GM18858 (cell line): ENCODE measurements around the gene CLIC5.

Source experiments
- ATAC-seq: cut with Tn5 transposase; IDR thresholded peaks from one replicate; pipeline ENCODE4 v1.9.1; 2021; ENCODE audit not compliant: unreplicated experiment

The CLIC5 gene

DNA sequence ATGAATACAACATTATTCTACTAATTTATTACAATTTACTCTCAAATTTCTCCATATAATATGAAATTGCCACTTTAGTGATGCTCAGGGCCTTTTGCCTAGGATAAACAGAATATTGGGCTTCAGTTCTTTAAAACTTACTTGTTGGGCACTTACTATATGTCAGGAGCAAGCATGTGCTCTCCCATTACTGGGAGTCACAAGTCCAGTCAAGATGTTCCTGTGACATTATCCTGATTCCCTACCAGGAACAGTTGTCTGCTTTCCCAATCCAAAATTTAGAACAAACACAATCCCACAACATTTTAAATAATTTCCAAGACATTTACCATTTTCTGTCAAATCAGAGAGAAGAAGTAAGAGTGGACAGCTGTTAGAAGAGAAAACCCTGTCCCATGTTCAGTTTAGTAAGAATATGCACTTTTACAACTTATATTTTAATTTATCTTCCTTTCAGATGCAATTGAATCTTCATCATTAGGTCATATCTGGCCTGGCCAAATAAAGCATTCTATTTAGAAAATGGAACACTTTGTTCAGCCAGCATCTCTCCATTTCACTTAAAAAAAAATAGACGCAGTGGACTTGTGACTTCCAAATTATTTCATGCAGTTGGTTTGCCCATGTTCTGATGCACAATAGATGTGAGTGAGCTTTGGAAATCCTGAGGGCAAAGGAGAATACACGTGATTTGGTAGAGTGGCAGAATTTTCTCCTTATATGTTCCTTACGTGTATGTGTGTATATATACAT, 159.8 kb downstream of the CLIC5 start:
- no peak for ATAC-seq

DNA sequence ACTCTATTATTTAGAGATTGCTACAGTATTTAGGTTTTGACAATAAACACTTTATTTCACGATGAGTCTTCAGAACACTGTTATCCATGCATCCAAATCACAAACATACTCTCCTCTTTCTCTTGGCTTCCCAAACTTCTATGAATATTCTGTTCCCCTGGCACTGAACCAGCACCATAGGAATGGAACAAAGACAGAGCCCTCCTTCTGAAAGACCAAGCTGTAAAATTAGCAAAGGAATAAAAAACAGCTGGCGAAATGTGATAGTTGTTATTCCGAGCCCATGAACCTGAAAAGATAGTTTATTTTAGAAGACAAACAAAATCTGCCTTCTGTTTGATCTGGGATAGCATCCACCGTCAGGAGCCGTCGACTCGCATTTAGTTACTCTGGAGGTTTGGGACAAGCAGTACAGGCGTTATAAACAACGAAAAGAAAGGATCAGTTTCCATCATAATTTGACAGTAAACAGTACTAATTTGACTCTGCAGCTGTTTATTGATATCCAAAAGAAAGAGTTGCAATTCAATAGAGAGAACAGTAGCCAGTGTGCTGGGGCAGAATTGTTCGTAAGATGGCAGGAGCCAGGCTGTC, 161.4 kb downstream of the CLIC5 start:
- no peak for ATAC-seq

DNA sequence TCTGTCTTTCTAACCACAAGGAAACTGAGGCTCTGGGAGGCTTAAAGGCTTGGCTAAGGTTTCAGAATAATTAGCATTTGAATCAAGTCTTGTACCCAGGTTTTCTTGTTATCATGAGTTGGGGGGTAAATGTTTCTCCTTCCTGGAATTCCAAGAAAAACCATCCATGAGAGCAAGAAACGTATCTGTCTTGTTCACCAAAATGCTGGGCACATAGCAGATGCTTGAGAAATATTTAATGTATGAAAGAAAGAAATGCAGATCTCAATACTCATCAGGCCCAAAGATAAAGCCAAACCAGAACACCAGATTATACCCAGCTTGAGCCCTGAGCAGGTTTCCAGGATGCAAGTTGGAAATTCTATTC, 164.6 kb downstream of the CLIC5 start:
- no peak for ATAC-seq

DNA sequence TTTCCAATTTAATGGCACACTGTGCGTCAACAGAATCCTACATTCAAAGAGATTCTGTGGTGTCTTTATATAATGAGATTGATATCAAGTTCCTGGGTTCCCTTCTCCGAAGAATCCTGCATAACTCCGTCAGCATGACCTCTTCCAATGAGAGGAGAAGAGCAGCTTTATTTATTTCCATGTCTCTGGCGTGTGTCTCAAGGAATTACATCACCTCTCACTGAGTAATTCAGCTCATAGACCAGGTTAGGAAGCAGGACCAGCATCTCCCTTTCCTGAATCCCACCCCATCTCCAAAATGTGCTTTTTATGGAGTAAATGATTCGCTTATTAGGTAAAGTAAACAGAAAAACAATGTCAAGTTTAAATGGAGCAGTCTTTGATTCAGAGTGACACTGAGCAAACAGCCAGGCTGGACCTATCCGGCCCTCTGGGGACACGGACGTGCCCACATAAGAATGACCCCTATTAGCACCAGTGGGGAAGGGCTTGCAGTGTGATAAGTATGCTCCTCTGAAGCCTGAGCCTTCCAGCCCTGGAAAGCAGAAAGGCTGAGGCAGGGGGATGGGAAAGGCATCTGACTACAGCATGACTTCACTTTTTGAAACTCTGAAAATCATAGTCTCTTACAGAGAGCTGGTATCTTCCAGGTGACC, 165.2 kb downstream of the CLIC5 start:
- ATAC-seq = no peak

DNA sequence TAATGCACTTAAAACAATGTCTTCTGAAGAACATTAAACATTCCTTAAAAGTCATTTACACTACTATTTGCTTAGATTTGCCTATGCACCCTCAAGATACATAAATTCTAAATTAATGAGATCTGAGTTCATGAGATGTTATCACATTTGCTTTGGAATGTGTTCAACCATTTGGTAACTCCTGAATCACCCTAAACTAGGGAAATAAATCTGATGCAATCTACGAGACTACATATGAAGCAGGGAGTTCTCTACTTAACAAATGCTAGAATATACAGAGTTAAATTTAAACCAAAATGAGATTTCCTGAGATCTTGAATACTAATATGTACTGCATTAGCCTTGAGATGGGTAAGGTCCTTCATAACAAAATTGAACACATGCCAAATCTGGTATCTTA, 170.1 kb downstream of the CLIC5 start:
- no peak for ATAC-seq

DNA sequence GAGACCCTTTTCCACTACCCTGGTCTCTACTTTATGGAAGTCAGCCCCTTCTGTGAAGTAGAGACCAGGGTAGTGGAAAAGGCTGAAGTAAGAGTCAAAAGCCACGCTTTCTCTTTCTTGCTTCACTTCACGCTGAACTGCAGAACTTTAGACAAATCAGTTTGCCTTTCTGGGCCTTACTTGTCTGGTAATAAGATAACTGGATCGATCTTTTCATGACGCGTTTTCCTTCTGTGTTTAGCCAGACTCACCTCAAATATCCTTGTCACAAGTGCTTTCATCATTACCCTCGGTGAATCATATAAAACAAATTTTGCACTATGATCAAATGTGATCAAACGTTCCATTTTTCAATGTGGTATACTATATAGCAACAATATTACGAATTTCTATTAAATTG, 170.7 kb downstream of the CLIC5 start:
- ATAC-seq = no peak

DNA sequence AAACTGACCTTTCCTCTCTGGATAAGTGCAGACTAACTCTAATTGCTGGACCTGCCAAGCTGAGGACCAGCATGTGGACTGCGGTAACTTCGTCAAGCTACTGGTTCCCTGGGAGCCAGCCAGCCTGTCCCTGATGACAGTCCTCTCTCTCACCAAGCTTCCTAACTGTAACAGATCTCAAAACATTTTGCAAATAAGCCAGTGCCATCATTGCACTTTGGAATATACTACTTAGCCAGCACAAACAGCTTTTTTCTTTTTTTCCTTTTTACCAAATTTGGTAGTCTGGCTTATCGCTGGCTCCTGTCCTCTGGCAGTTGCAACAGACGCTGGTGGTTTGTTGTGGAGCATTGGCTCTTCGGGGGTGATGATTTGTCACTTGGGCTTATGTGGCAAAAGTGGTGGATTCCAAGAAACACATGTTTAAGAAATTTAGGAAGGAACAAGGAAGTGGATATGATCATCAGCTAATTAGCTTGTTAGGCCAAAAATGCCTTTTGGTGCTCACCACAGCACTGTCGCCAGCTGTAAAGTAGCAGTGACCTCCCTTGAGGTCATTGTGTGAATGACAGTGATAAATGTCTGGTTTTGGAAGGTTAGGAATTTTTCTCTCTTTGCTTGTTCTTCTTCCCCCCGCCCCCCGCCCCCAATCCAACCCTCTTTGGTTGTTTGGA, 171.7 kb downstream of the CLIC5 start:
- no peak for ATAC-seq

DNA sequence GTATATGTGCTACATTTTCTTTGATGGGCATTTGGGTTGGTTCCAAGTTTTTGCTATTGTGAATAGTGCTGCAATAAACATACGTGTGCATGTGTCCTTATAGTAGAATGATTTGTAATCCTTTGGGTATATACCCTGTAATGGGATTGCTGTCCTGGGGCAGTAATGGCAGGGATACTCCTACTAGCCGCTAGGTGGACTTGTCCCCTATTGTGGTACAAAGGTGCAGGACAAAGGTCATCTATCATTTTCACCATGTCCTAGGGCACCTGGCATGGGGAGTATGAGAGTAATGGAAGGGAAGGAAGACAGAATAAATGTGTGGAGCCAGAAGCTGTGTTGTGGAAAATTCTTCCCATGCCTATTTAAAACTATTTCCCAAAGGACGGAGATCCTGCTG, 174.6 kb downstream of the CLIC5 start:
- ATAC-seq = no peak

DNA sequence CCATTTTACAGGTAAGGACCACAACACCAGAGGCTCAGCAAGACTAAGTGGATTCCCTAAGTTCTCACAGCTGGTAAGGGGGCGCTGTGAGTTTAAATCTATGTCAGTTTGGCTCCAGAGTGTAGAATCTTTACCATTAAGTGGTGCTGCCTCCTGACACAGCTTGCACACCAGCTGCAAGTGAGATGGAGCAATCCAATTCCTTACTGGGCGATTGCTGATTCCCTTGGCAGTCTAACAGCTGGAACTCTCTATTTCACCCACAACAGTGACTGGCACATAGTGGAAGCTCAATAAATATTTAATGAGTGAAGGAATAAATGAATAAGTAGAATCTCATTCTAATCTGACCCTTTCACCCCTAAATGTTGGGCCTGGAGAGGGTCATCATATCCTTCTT, 176.7 kb downstream of the CLIC5 start:
- ATAC-seq = no peak

DNA sequence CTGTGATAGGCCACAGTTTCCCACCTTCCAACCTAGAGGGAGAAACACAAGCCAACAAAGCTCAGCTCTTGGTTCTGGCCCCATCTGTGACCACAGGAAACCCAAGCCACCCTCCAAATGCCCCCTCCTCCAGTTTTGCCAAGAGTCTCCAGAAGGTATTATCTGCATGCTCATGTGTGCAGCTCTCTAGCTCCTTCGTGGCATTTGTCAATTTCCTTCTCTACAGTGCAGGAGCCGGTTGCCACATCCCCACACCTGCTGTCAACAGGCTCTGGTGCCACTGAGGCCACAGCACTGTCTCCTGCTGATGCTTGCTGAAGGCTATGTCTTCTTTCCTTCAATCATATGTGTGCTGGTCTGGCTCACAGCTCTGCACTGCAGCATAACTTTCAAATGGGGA, 177.2 kb downstream of the CLIC5 start:
- ATAC-seq = no peak

DNA sequence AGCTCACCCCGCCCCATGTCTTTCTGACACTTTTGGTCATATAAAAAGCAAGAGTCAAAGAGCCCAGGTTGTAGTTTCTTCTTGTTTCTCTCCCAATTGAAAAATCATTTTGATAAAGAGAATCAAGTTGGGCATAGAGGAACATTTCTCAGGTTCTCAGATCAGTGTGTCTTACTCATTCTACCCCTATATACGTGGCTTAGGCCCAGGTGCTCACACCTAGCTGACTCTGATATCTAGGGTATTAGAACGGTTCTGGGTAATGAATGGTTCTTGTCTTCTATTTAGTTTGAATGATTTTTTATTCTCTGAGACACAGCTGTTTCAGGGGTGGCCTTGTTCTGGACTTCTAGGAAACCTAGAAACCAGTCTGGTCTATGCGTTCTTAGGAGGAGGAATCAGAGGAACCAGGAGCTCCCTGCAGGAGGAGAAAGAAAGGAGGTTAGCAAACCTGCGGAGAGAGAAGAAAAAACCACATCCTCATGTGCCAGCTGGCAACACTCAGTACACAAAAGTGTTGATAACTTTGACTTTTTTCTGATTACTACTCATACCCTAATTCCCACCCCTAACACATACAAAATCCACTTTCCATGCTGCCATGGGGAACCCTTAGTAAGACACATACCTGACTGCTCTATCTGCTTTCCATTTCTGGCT, 178.0 kb downstream of the CLIC5 start:
- ATAC-seq = no peak

DNA sequence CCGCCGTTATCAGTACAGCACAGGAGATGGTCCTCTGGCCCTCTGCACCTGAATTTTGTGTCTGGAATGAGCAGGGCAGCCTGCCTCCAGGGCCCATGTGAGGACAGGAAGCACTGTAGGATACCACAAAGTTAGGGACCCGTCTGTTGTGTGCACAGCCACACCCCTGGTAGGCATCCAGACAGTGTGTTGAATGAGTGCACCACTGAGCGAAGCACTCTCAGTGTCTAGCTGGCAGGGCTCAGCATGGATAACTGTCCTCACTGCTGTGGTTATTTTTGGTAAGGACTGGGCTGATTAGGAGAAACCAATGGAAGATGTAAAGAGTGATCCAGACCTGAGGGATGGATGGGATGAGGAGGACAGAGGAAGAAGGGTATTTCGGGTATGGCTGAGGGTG, 178.7 kb downstream of the CLIC5 start:
- no peak for ATAC-seq

DNA sequence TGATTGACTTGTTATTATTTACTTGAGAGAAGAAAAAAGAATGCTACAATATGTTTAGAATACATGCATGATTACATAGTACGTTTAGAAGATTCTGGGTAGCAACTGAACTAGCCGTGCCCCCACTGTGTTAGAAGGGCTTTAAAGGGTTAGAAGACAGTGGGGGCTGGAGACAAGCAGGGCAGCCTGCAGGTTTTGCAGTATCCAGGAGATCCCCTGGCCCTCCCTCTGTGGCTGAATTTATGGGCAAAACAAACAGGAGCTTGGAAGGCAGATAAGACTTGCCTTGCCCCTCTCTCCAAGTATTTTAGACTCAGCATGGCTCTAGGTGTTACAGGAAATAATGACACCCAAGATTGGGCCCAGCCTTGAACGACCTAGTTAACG, 179.2 kb downstream of the CLIC5 start:
- ATAC-seq = no peak

DNA sequence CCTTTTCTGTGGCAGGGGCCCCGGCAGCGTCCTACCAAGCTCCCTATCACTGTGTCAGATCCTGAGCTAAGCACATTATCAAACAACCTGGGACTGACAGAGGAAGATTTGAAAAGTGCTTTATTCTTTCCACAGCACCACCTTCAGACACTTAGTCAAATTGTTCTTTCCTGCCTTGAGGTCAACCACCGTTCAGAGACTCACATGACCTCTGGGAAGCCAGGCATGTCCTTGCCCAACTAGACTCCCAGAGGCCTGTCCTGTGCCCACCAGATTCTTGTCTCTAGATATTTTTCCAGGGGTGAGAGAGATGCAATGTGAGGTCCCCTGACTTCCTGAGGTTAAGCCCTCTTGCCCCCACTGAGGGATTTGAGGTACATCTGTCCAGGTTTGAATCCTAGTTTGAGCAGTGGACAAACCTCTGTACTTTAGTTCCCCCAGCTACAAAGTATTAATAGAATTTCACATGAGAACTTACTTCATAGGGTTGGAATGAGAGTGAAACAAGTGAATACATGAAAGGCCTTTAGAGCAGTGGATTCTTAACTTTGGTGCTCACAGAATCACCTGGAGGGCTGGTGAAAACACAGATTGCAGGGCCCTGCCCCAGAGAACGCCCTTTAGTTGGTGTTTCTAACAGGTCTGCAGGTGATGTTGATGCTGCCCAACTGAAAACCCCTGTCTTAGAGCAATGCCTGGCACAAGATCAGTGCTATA, 179.8 kb downstream of the CLIC5 start:
- ATAC-seq = no peak

DNA sequence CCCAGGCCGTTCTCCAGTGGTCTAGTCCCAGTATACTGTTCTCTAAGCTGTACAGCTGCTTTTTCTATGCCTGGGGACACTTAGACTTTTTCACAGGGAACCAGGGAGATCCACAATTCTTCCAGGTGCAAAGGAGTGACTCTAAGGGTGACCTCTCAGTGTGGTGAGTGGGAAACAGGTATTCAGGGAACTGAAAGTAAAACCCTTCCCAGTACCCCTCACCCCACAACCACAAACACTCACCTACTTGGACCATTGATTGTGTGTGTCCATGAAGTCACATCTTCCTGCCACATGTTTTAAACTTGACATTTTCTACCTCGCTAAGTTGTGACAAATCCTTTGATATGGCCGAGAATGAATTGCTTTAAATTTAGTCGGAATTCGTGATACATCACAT, 183.6 kb downstream of the CLIC5 start:
- no peak for ATAC-seq
